Mesodermal cell (in vitro differentiated cells): Measurements from ENCODE around the gene CBFA2T3.

ENCODE experiments used
- H3K27ac ChIP-seq: 2 replicates; pipeline ENCODE4 v1.7.0; 2013; ENCODE audit warnings: mild to moderate bottlenecking, low read depth, low read length, moderate library complexity; ENCODE audit not compliant: severe bottlenecking
- H3K36me3 ChIP-seq: 2 replicates; pipeline ENCODE4 v1.7.1; 2013; ENCODE audit warnings: mild to moderate bottlenecking, low read length, moderate library complexity; ENCODE audit not compliant: control insufficient read depth, insufficient read depth
- H3K4me1 ChIP-seq: one replicate; pipeline ENCODE4 v1.7.1; 2013; ENCODE audit warnings: mild to moderate bottlenecking, low read length; ENCODE audit not compliant: insufficient read depth, control insufficient read depth, poor library complexity, severe bottlenecking
- H3K4me3 ChIP-seq: 2 replicates; pipeline ENCODE4 v1.7.0; 2013; ENCODE audit warnings: low read length, control low read depth, mild to moderate bottlenecking; ENCODE audit not compliant: insufficient read depth, poor library complexity, severe bottlenecking; ENCODE audit errors: extremely low read depth
- H3K9me3 ChIP-seq: 2 replicates; pipeline ENCODE4 v1.7.1; 2013; ENCODE audit warnings: mild to moderate bottlenecking, low read length, moderate library complexity; ENCODE audit not compliant: control insufficient read depth
- WGBS, 2 experiments: methylation state at CpG; one replicate each; pipeline ENCODE4 v1.1.5; 2013; ENCODE audit warnings: missing lambda C conversion rate in 2 of 2; ENCODE audit not compliant: insufficient coverage in 2 of 2; 5-methylcytosine and 5-hydroxymethylcytosine counted together

The CBFA2T3 gene

GRCh38 chr16:88993166-88993761, 16.3 kb upstream of the CBFA2T3 start:
- no peaks in the 10 kb centered on the region for H3K4me1 ChIP-seq
- H3K36me3 ChIP-seq, result no peaks in the 10 kb centered on the region
- WGBS, 2 experiments, result 37 to 52% methylated on average over 2 to 5 of the region's 6 CpGs
- H3K4me3 ChIP-seq, result no peak overlapping the region
- peaks cover 16% of the 10 kb centered on the region for H3K9me3 ChIP-seq
- no peak overlapping the region for H3K27ac ChIP-seq

- Histone ChIP-seq H3K4me1 (no peaks in the 10 kb centered on the region), H3K9me3 (peaks cover 9% of the 10 kb centered on the region), H3K27ac (no peak overlapping the region), H3K36me3 (no peaks in the 10 kb centered on the region), H3K4me3 (no peak overlapping the region)
- 66 to 70% methylated on average over 28 to 35 of the region's 36 CpGs for WGBS, 2 experiments
These were observed 15.6 kb upstream of the CBFA2T3 start for GRCh38 chr16:88992351-88993165.

- H3K4me1 ChIP-seq, result no peaks in the 10 kb centered on the region
- H3K4me3 ChIP-seq, result no peak overlapping the region
- 93% methylated on average over 12 to 14 of the region's 19 CpGs for WGBS, 2 experiments
These were observed 14.9 kb upstream of the CBFA2T3 start for GRCh38 chr16:88991813-88992350.

GRCh38 chr16:88989852-88990547, 13.0 kb upstream of the CBFA2T3 start:
- Histone ChIP-seq H3K4me1 (no peaks in the 10 kb centered on the region), H3K36me3 (no peaks in the 10 kb centered on the region), H3K4me3 (no peak overlapping the region), H3K27ac (no peak overlapping the region), H3K9me3 (no peaks in the 10 kb centered on the region)
- WGBS, 2 experiments, result 88 to 95% methylated on average over 21 to 22 of the region's 26 CpGs

More at GRCh38 chr16:88991813-88992350, 14.9 kb upstream of the CBFA2T3 start:
- Histone ChIP-seq H3K9me3 (peaks cover 2% of the 10 kb centered on the region), H3K36me3 (no peaks in the 10 kb centered on the region), H3K27ac (no peak overlapping the region)

GRCh38 chr16:88988980-88989811, 12.2 kb upstream of the CBFA2T3 start:
- Histone ChIP-seq H3K4me1 (no peaks in the 10 kb centered on the region), H3K9me3 (no peaks in the 10 kb centered on the region), H3K36me3 (no peaks in the 10 kb centered on the region), H3K27ac (no peak overlapping the region), H3K4me3 (no peak overlapping the region)
- 88 to 89% methylated on average over 30 to 42 of the region's 44 CpGs for WGBS, 2 experiments

- Histone ChIP-seq H3K36me3 (no peaks in the 10 kb centered on the region), H3K27ac (no peak overlapping the region), H3K4me1 (no peaks in the 10 kb centered on the region), H3K4me3 (no peak overlapping the region), H3K9me3 (no peaks in the 10 kb centered on the region)
- WGBS, 2 experiments, result 94 to 96% methylated on average over 8 to 12 of the region's 13 CpGs
These were observed 8.5 kb upstream of the CBFA2T3 start for GRCh38 chr16:88985521-88985920.

GRCh38 chr16:88983771-88984687, 7.0 kb upstream of the CBFA2T3 start:
- H3K36me3 ChIP-seq, result no peaks in the 10 kb centered on the region
- 93% methylated on average over 31 to 33 of the region's 41 CpGs for WGBS, 2 experiments
- no peaks in the 10 kb centered on the region for H3K9me3 ChIP-seq
- no peaks in the 10 kb centered on the region for H3K4me1 ChIP-seq
- no peak overlapping the region for H3K27ac ChIP-seq
- no peak overlapping the region for H3K4me3 ChIP-seq

- Histone ChIP-seq H3K27ac (no peak overlapping the region), H3K36me3 (no peaks in the 10 kb centered on the region), H3K4me1 (no peaks in the 10 kb centered on the region), H3K4me3 (no peak overlapping the region), H3K9me3 (no peaks in the 10 kb centered on the region)
- 84 to 89% methylated on average over 6 of the region's 11 CpGs for WGBS, 2 experiments
These were observed 6.2 kb upstream of the CBFA2T3 start for GRCh38 chr16:88983165-88983564.

- Histone ChIP-seq H3K27ac (no peak overlapping the region), H3K36me3 (no peaks in the 10 kb centered on the region), H3K9me3 (no peaks in the 10 kb centered on the region), H3K4me3 (no peak overlapping the region), H3K4me1 (no peaks in the 10 kb centered on the region)
- WGBS, 2 experiments, result 85 to 91% methylated on average over 15 to 19 of the region's 25 CpGs
These were observed 5.5 kb upstream of the CBFA2T3 start for GRCh38 chr16:88982286-88983084.
